ENCODE measurements around the gene AWAT2.
"Not testable (repeated sequence)": the region's sequence is repeated elsewhere in the genome, so short reads cannot be mapped to it uniquely, and the experiment has no call there.

The AWAT2 gene

GRCh38 chrX:70039758-70040157 lies 10.0 kb downstream of the AWAT2 start:
- DNase-seq, result no peak

- DNase-seq, result no peak
Observed at GRCh38 chrX:70038951-70039350, 10.8 kb downstream of the AWAT2 start.

DNA sequence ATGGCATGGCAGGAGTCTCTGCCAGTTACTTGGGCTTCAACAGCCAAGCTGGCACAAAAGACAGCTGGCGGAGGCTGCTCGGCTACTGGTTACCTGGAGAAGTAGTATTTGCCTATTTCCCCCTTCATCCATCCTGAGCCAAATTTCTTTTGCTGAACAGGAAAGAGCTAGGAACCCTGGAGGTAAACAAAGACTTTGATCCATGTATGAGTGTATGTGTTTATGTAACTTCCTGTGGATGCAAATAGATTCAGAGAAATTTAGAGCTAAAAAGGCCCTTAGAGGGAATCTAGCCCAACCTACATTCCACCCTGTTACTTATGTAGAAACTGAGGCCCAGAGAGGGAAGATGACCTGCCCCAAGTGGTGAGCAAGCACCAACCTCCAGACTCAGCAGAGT lies 11.2 kb downstream of the AWAT2 start:
- DNase-seq, result no peak

DNA sequence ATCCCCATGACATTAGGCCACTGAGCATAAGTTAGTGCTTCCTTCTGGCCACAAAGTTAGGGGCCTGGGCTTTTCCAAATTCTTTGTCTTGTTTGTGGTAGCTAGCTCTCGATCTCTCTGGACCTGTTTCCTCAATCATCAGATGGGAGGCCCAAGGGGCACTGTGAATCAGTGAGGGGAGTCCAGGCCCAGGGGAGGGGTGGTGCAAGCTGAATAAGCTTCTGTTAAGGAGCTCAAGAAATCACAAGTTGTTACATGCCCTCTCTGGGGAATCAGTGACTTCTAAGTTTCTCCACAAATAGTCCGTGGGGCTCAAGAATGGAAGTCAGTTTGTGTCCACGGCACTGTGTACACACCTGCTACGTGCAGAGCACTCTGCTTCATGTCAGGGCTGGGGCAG lies 15.1 kb downstream of the AWAT2 start:
- DNase-seq, result no peak

- DNase-seq, result no peak
Observed at GRCh38 chrX:70033348-70034051, 16.2 kb downstream of the AWAT2 start.

DNA sequence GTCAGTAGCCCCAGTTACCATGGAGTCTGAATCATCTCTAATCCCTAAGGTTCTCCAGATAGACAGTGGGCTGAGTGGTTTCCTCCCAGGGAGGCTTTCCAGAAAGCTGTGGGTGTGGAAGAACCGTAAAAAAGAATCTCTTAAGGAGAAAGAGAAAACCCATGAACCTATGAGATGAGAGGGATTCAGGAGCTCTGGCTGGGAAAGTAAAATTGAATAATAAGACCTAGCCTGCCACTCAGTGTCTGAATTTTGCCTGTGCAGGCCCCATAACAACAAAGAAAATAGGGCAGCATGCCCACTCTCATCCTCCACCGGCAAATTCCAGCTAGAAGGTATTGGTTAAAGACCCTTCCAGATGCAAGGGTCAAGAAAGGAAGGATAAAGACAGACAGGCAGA lies 16.9 kb downstream of the AWAT2 start:
- peak; percentile 19 for DNase-seq

DNA sequence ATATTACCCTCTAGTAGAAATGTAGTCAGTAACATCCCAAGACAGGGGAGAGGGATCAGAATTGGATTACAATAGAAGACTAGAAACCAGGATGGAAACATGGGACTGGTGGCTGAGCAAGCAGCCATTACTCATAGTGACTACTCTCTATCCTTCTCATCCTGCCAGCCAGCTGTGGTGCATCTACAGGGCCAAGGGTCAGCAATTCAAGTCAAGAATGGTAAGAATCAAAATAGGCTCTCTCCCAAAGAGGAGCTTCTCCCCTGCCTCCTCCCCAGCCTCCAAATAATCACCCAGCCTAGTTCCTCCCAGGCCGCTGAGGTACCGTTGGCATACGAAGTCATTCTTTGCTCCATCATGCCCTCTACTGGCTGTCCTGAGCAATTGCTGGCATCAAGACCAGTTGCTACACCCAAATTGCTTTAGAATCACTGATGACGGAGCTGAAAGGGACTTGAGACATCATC lies 19.4 kb downstream of the AWAT2 start:
- DNase-seq, result peak; percentile 62

DNA sequence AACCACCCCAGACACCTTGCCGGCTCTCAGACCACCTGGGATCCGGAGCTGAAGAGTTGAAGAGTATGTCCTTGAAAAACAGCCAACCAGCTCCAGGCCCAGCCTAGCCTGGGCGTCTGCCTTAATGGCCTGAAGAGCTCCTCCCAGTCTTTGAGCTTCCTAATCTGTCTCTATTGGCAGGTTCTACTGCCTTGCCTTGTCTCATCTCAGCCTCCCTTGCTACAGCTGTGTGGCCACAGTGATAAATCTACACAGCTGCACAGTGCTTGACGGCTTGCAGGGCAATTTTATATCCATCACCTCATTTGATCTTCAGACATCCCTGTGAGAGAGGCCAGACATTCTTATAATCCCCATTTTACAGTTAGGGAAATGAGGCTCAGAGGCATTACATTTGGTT lies 19.9 kb downstream of the AWAT2 start:
- DNase-seq, result peak; percentile 25

DNA sequence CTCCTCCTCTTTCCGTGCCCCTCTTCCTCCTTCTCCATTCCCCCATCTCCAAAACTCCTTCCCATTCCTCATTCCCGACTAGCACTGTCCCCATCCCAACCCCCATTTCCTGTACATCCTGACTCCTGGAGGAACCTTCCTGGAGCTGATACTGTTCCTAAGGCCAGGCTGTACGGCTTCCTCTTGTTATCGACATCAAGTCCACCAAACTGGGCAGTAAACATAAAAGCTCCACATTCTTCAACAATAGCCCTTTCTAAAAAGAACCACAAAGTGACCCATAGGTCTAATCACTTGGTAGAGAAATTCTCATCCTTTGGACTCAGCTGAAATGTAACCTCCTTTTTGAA lies 22.9 kb downstream of the AWAT2 start:
- no peak for DNase-seq

DNA sequence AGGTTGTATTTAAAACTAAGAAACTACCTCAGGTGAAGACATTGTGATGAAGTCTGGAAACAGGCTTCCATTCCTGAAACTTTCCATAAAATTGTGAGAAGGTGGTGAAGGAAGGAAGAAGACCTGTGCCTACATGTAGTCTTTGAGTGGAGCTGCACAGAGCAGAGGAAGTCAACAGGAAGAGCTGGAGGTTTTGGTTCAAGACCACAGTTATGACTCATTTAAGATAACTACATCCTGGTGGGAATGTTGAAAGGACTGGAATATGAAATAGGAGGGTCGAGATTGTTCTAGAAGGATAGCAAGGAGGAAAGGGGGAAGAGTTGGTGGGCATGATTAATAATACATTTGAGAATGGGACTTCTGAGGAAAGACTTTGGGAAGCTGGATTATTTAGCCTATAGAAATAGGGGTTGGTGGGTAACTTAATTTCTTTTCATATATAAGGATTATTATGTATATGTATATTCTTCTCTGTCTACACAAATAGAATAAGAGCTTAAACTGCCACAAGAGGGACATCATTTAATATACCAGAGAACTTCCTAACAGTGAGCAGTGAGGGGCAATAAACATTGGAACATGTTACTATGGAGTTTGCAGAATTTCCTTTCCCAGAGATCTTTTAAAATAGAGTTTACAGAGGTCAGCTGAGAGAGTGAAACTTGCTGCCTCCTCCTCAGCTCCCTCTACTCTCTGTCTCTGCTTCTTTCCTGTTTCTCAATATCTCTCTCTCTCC lies 23.5 kb downstream of the AWAT2 start:
- no peak for DNase-seq

DNA sequence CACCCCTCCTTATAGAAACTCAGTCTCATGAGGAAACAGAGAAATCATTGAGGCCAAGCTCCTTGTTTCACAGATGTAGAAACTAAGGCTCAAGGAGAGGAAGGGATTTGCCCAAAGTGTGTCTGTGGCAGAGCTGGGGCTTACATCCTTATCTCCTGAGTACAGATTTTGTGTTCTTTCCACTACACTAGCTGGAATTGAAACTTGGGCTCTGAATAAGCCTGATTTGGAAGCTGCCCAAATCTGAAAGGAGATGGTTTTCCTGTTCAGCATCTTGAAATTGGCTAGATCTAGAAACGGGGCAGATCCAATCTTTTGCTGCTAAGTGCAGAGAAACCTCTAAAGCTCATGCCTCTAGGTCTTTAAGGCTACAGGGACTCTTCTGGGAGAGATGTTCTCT lies 24.3 kb downstream of the AWAT2 start:
- peak; percentile 17 for DNase-seq

DNA sequence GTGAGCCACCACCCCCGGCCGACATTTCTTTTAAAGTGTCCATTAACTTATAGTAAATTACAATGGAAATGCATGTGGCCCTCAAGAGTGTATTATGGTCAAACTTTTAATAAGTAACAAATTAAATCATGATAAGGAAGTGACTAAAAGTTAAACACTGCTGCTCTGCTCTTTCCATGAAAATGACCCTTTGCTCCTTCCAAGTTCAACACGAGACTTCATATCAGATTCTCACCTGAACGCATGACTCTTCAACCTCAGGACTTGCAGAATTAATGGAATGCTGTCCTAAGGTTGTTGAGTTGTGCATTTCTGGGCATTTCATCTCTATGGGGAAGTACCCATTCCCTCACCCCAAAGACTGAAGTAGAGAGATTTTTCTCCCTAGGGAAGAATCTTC lies 27.1 kb downstream of the AWAT2 start:
- no peak for DNase-seq

- DNase-seq, result no peak
Observed at GRCh38 chrX:70016513-70016912, 33.2 kb downstream of the AWAT2 start.

- DNase-seq, result peak; percentile 89
Observed at GRCh38 chrX:70013466-70014381, 36.0 kb downstream of the AWAT2 start.

GRCh38 chrX:70012756-70013155 lies 37.0 kb downstream of the AWAT2 start:
- DNase-seq, result no peak

- no peak for DNase-seq
Observed at GRCh38 chrX:70009970-70010369, 39.8 kb downstream of the AWAT2 start.

- no peak for DNase-seq
Observed at GRCh38 chrX:70009049-70009448, 40.7 kb downstream of the AWAT2 start.

DNA sequence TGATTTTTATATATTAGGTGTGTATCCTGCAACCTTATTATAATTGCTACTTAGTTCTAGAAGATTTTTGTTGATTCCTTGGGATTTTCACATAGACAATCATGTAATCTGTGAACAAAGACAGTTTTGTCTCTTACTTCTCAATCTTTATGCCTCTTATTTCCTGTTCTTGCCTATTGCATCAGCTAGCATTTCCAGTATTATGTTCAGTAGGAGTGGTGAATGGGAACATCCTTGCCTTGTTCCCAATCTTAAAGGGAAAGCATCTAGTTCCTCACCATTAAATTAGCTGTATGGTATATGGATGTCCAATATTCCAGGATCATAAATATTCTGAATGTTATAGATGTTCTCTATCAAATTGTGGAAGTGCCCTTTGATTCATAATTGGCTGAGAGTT lies 41.8 kb downstream of the AWAT2 start:
- no peak for DNase-seq

GRCh38 chrX:70001708-70002341 lies 47.9 kb downstream of the AWAT2 start:
- DNase-seq, result no peak

DNA sequence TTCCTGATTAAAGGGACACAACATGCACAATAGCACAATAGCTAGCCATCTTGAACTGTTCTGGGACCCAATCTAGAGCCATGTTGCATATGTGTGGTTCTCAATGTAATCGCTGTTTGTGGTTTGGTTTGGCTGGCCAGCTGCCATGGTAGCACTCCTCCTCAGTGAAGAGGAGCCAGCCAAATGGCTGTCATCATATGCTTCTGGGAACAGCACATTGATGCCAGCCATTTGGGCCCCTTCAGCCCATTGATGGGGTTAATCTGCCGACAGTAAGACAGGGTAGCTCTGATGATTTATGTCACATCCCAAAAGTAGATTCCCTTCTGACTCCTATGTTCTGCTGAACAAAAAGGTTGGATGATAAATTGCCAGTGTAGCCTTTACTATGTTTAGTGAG lies 48.5 kb downstream of the AWAT2 start:
- peak; percentile 86 for DNase-seq

GRCh38 chrX:69998299-69998698 lies 51.4 kb downstream of the AWAT2 start:
- DNase-seq, result not testable (repeated sequence)

- no peak for DNase-seq
Observed at GRCh38 chrX:69996113-69996468, 53.6 kb downstream of the AWAT2 start.

All from NCI-H446 treated with DMSO at 0.1 percent for 48 hours (cell line).